ENCODE data around the gene ISG20L2.

DNA sequence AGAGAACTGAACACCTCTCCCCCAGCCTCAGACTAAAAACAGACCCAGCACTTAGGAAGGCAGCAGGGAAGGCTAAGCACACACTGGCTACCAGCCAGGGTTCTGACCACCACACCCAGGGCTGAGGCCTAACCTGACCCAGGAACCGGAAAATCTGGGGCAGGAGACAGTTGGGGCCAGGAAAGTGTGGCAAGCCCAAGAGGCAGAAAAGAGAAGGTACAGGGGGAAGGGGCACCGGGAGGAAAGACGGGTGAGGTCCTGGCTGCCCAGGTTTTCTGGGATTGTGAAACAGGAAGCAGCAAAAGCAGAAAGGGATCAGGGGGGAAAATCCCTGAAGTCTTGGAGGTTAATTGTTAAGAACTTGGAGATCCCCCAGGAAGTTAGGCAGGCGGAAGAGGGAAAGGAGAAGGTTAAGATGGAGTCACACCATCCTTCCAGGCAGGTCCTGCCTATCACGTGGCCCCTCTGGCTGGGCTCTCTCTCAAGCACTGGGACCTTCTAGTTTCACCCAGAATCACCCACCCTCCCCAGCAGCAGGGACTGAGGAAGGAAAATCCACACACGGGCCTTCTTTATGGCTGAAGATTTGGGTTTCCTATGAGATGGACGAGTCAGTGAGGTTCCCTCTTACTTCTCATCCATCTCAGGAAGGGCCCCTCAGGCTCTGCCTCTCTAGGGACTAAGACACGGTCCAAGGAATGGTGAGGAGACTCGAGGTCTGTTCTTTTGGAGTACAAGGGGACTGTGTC, 20.3 kb upstream of the ISG20L2 start:
- TF ChIP-seq CTCF (IDR thresholded peaks at IDR 0.05) = peak in 3 of 6 experiments; percentile 7 to 19 (median 8)
- TF ChIP-seq POLR2A (IDR thresholded peaks at IDR 0.05) = peak in 1 of 4 donors; percentile 58

Data from esophagus squamous epithelium (tissue), 4 donors.